Trophoblast cell (in vitro differentiated cells and primary cell): ENCODE measurements around the gene NLRX1.
A peak's percentile ranks its signal among the peaks of the same experiment; 100 is the strongest.
"Not testable (repeated sequence)": the region's sequence is repeated elsewhere in the genome, so short reads cannot be mapped to it uniquely, and the experiment has no call there.

Source experiments
- DNase-seq, 2 donors: peaks; one replicate each; pipeline ENCODE4 v3.0.0-alpha.2; 2016
- H2AFZ ChIP-seq: 2 replicates; pipeline ENCODE4 v1.6.1; 2013; ENCODE audit warnings: low read length, moderate library complexity, mild to moderate bottlenecking; ENCODE audit not compliant: insufficient read depth, poor library complexity
- H2AK5ac ChIP-seq: 2 replicates; pipeline ENCODE4 v1.6.1; 2013; ENCODE audit warnings: mild to moderate bottlenecking, low read length
- H2BK120ac ChIP-seq: 2 replicates; pipeline ENCODE4 v1.6.1; 2013; ENCODE audit warnings: low read length, mild to moderate bottlenecking, moderate library complexity; ENCODE audit not compliant: insufficient read depth, poor library complexity
- H2BK12ac ChIP-seq: 2 replicates; pipeline ENCODE4 v1.6.1; 2013; ENCODE audit warnings: mild to moderate bottlenecking, low read length, moderate library complexity
- H2BK5ac ChIP-seq: 2 replicates; pipeline ENCODE4 v1.6.1; 2013; ENCODE audit warnings: low read length, low read depth, moderate library complexity, mild to moderate bottlenecking; ENCODE audit not compliant: poor library complexity
- H3K14ac ChIP-seq: 2 replicates; pipeline ENCODE4 v1.6.1; 2013; ENCODE audit warnings: mild to moderate bottlenecking, low read length
- H3K18ac ChIP-seq: 2 replicates; pipeline ENCODE4 v1.6.1; 2013; ENCODE audit warnings: mild to moderate bottlenecking, low read length
- H3K23ac ChIP-seq: 2 replicates; pipeline ENCODE4 v1.6.1; 2013; ENCODE audit warnings: low read length
- H3K27ac ChIP-seq: 2 replicates; pipeline ENCODE4 v1.5.1; 2013; ENCODE audit warnings: low read depth, mild to moderate bottlenecking, inconsistent platforms, low read length, moderate library complexity
- H3K27me3 ChIP-seq: 2 replicates; pipeline ENCODE4 v1.6.1; 2013; ENCODE audit warnings: inconsistent platforms, mild to moderate bottlenecking, low read length, moderate library complexity; ENCODE audit not compliant: insufficient read depth
- H3K36me3 ChIP-seq, 2 experiments: 1 replicate in 1 of 2; 2 replicates in 1 of 2; pipeline ENCODE4 v1.6.1; 2013; ENCODE audit warnings: low read length in 2 of 2, mild to moderate bottlenecking in 2 of 2, moderate library complexity in 1 of 2; ENCODE audit not compliant: insufficient read depth in 2 of 2, control insufficient read depth in 1 of 2
- H3K4ac ChIP-seq: 2 replicates; pipeline ENCODE4 v1.6.1; 2013; ENCODE audit warnings: low read depth, mild to moderate bottlenecking, low read length, moderate library complexity
- H3K4me1 ChIP-seq, 2 experiments: 1 replicate in 1 of 2; 2 replicates in 1 of 2; pipeline ENCODE4 v1.6.1; 2013; ENCODE audit warnings: low read length in 2 of 2, mild to moderate bottlenecking in 2 of 2, moderate library complexity in 1 of 2; ENCODE audit not compliant: insufficient read depth in 2 of 2, control insufficient read depth in 1 of 2
- H3K4me2 ChIP-seq: 2 replicates; pipeline ENCODE4 v1.6.1; 2013; ENCODE audit warnings: inconsistent platforms, mild to moderate bottlenecking, low read length, moderate library complexity
- H3K4me3 ChIP-seq: 2 replicates; pipeline ENCODE4 v1.5.1; 2013; ENCODE audit warnings: mild to moderate bottlenecking, low read depth, low read length, inconsistent platforms
- H3K79me1 ChIP-seq: one replicate; pipeline ENCODE4 v1.6.1; 2013; ENCODE audit warnings: low read length
- H3K79me2 ChIP-seq: 2 replicates; pipeline ENCODE4 v1.6.1; 2013; ENCODE audit warnings: low read length, mild to moderate bottlenecking; ENCODE audit not compliant: control insufficient read depth, insufficient read depth, poor library complexity
- H3K9ac ChIP-seq: 2 replicates; pipeline ENCODE4 v1.6.1; 2013; ENCODE audit warnings: mild to moderate bottlenecking, low read length
- H3K9me3 ChIP-seq: 2 replicates; pipeline ENCODE4 v1.6.1; 2013; ENCODE audit warnings: low read depth, mild to moderate bottlenecking, control low read depth, inconsistent platforms, low read length; ENCODE audit not compliant: insufficient read depth
- H4K12ac ChIP-seq: 2 replicates; pipeline ENCODE4 v1.6.1; 2013; ENCODE audit warnings: low read depth, mild to moderate bottlenecking, low read length, moderate library complexity
- H4K8ac ChIP-seq: 2 replicates; pipeline ENCODE4 v1.6.1; 2013; ENCODE audit warnings: low read depth, mild to moderate bottlenecking, low read length, moderate library complexity
- H4K91ac ChIP-seq: one replicate; pipeline ENCODE4 v1.6.1; 2013; ENCODE audit warnings: low read depth, mild to moderate bottlenecking, low read length, moderate library complexity
- WGBS: extraction: QIAGEN DNeasy Blood & Tissue Kit; methylation state at CpG from one replicate; pipeline ENCODE4 v1.1.7; 2013; ENCODE audit warnings: missing lambda C conversion rate; ENCODE audit not compliant: insufficient read length, insufficient coverage; ENCODE audit errors: extremely low coverage; 5-methylcytosine and 5-hydroxymethylcytosine counted together

Gene NLRX1

DNA sequence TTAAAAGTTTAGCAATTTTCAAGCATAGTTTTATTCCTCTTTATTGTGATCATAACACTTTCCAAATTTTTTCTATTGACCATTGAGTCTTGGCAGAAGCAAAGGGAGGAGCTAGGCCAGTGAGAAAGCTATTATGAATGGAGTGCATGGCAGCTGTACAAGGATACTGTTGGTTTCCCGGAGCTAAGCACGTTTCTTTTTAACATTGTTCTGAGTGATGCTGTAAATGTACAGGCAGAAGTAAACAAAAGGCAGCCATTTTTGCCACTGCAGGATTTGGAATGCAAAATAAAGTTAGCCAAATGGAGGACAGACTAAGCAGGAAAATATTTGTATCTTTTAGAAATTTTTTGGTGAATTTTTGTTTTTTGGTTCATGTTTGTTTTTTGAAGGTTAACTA, 53.8 kb downstream of the NLRX1 start:
- no peak overlapping the region for H4K8ac ChIP-seq
- no peak overlapping the region for H3K14ac ChIP-seq
- H3K27me3 ChIP-seq = no peaks in the 10 kb centered on the region
- no peaks in the 10 kb centered on the region for H3K79me1 ChIP-seq
- no peak overlapping the region for H3K23ac ChIP-seq
- no peak overlapping the region for H3K9ac ChIP-seq
- no peak overlapping the region for H2BK12ac ChIP-seq
- H4K12ac ChIP-seq = no peak overlapping the region
- no peaks in the 10 kb centered on the region for H3K4me1 ChIP-seq
- H2AK5ac ChIP-seq = no peak overlapping the region
- H2AFZ ChIP-seq = no peak overlapping the region
- peak in 1 of 2 donors; percentile 28 for DNase-seq
- H3K9me3 ChIP-seq = no peaks in the 10 kb centered on the region
- H2BK5ac ChIP-seq = no peak overlapping the region
- H4K91ac ChIP-seq = no peak overlapping the region
- peak overlapping the region; percentile 10 for H3K4ac ChIP-seq
- no peak overlapping the region for H3K4me2 ChIP-seq
- H3K18ac ChIP-seq = no peak overlapping the region
- no CpG with 5 or more reads among the region's 2 CpGs for WGBS
- H2BK120ac ChIP-seq = no peak overlapping the region
- H3K79me2 ChIP-seq = peaks cover 4% of the 10 kb centered on the region
- H3K36me3 ChIP-seq = peaks cover 0 to 5% of the 10 kb centered on the region in 2 experiments
- H3K27ac ChIP-seq = no peak overlapping the region
- H3K4me3 ChIP-seq = no peak overlapping the region

GRCh38 chr11:119222891-119223290, 54.4 kb downstream of the NLRX1 start:
- Histone ChIP-seq H3K4ac (peak overlapping the region; percentile 62), H3K14ac (no peak overlapping the region), H3K4me2 (no peak overlapping the region), H2AK5ac (no peak overlapping the region), H3K4me3 (no peak overlapping the region), H2BK120ac (no peak overlapping the region), H3K4me1 (no peaks in the 10 kb centered on the region), H4K91ac (no peak overlapping the region), H3K79me1 (no peaks in the 10 kb centered on the region), H2BK12ac (no peak overlapping the region), H3K36me3 (peaks cover 0 to 5% of the 10 kb centered on the region in 2 experiments), H2BK5ac (no peak overlapping the region), H2AFZ (no peak overlapping the region), H4K8ac (no peak overlapping the region), H3K27ac (no peak overlapping the region), H3K27me3 (no peaks in the 10 kb centered on the region), H3K18ac (no peak overlapping the region), H3K9me3 (no peaks in the 10 kb centered on the region), H3K23ac (no peak overlapping the region), H3K9ac (no peak overlapping the region), H3K79me2 (peaks cover 2% of the 10 kb centered on the region), H4K12ac (no peak overlapping the region)
- WGBS = no CpG with 5 or more reads among the region's 5 CpGs
- peak; percentile 60 to 81 for DNase-seq

DNA sequence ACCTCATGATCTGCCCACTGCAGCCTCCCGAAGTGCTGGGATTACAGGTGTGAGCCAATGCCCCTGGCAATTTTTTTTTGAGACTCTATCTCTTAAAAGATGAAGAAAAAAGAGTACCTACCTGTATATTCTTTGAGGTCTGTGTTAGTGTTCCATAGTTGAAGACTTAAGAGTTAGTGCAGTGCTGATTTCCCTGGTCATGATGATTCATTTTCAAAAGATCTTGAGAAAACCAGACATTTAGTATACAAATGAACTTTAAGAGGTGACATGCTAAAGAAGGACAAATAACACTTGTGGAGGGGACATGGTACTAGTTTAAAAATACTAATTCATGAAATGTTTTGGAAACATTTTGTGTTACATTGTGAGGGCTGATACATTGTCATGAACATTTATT, 55.3 kb downstream of the NLRX1 start:
- Histone ChIP-seq H4K12ac (no peak overlapping the region), H3K79me1 (no peaks in the 10 kb centered on the region)
- WGBS = no CpG with 5 or more reads among the region's 1 CpG

GRCh38 chr11:119228535-119229287, 60.2 kb downstream of the NLRX1 start:
- not testable (repeated sequence) for H2BK5ac ChIP-seq, H4K91ac ChIP-seq, H4K12ac ChIP-seq, H3K4me2 ChIP-seq, H3K4me3 ChIP-seq, H3K4me1 ChIP-seq, H3K14ac ChIP-seq, H3K23ac ChIP-seq, H3K9me3 ChIP-seq, H3K79me2 ChIP-seq, H2AK5ac ChIP-seq, H2BK120ac ChIP-seq, H3K18ac ChIP-seq, H3K4ac ChIP-seq, H3K79me1 ChIP-seq, H4K8ac ChIP-seq, H2BK12ac ChIP-seq, H3K9ac ChIP-seq, H2AFZ ChIP-seq, H3K36me3 ChIP-seq, H3K27me3 ChIP-seq, H3K27ac ChIP-seq, DNase-seq
- no CpG with 5 or more reads among the region's 9 CpGs for WGBS

More for the DNA sequence above, 55.3 kb downstream of the NLRX1 start:
- H3K36me3 ChIP-seq = peaks cover 0 to 5% of the 10 kb centered on the region in 2 experiments
- H2BK12ac ChIP-seq = no peak overlapping the region
- no peak overlapping the region for H3K4me2 ChIP-seq
- H2AFZ ChIP-seq = no peak overlapping the region
- no peak overlapping the region for H4K8ac ChIP-seq
- no peak overlapping the region for H3K14ac ChIP-seq
- H4K91ac ChIP-seq = no peak overlapping the region
- H2BK5ac ChIP-seq = no peak overlapping the region
- no peak overlapping the region for H3K18ac ChIP-seq
- peaks cover 2% of the 10 kb centered on the region for H3K79me2 ChIP-seq
- peak in 1 of 2 donors; percentile 27 for DNase-seq
- no peaks in the 10 kb centered on the region for H3K27me3 ChIP-seq
- no peak overlapping the region for H2BK120ac ChIP-seq
- no peak overlapping the region for H2AK5ac ChIP-seq
- H3K9ac ChIP-seq = no peak overlapping the region
- H3K27ac ChIP-seq = no peak overlapping the region
- H3K23ac ChIP-seq = no peak overlapping the region
- no peak overlapping the region for H3K4me3 ChIP-seq
- no peak overlapping the region for H3K4ac ChIP-seq
- H3K9me3 ChIP-seq = no peaks in the 10 kb centered on the region
- no peaks in the 10 kb centered on the region for H3K4me1 ChIP-seq
